ENCODE data around the gene MEGF6.

MEGF6 gene

DNA sequence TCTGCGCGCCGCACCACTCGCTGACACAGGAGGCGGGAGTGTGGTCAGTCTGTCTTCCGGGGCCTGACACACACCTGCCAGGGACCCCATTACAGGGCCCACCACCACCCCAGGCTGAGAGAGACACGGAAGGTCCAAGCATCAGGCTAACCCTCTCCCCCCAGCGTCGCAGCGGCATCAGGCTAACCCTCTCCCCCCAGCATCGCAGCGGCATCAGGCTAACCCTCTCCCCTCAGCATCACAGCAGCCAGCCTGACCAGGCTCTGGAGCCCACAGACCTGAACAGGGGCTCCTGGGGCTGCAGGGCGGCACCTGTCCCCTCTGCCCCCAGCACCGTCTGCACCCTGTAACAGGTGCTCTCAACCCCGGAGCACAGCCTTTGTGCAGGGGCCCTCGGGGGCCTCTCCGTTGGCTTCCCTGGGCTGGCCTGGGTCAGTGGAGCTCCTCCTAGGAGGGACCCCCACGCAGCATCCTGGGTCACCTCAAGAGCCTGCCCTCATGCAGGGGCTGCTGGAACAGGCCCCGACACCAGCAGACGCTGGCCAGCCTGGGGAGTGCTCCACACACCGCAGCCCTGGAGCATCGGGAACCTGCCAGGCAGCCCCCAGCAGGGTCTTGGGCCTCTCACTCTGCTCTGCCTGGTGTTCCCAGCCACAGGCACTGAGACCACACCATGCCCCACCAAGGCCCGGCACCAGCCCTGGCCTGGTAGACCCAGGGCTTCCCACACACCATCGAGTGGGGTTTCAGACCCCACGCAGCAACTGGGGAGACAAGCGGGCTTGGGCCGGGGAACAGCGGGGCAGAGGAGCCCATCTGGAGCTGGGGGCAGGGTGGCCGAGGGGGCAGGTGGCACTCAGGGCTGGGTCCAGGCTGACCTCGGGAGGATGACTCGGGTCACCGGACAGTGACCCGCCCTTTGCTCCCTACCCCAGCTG, 67.0 kb downstream of the MEGF6 start:
- ChIA-PET CTCF (interaction anchor here (1.3 kb wide), 1 partner anchor 21 kb away, joined by 4 read pairs; no protein-coding TSS in a partner anchor), POLR2A (interaction anchor here (0.8 to 2.6 kb wide), 3 partner anchors 13 to 40 kb away, joined by 3 to 13 read pairs (median 8); no protein-coding TSS in a partner anchor)
- TF ChIP-seq, protein P1, sequence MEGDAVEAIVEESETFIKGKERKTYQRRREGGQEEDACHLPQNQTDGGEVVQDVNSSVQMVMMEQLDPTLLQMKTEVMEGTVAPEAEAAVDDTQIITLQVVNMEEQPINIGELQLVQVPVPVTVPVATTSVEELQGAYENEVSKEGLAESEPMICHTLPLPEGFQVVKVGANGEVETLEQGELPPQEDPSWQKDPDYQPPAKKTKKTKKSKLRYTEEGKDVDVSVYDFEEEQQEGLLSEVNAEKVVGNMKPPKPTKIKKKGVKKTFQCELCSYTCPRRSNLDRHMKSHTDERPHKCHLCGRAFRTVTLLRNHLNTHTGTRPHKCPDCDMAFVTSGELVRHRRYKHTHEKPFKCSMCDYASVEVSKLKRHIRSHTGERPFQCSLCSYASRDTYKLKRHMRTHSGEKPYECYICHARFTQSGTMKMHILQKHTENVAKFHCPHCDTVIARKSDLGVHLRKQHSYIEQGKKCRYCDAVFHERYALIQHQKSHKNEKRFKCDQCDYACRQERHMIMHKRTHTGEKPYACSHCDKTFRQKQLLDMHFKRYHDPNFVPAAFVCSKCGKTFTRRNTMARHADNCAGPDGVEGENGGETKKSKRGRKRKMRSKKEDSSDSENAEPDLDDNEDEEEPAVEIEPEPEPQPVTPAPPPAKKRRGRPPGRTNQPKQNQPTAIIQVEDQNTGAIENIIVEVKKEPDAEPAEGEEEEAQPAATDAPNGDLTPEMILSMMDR (IDR thresholded peaks at IDR 0.05; ENCODE audit: insufficient read depth, low read length, missing control alignments): no peak

DNA sequence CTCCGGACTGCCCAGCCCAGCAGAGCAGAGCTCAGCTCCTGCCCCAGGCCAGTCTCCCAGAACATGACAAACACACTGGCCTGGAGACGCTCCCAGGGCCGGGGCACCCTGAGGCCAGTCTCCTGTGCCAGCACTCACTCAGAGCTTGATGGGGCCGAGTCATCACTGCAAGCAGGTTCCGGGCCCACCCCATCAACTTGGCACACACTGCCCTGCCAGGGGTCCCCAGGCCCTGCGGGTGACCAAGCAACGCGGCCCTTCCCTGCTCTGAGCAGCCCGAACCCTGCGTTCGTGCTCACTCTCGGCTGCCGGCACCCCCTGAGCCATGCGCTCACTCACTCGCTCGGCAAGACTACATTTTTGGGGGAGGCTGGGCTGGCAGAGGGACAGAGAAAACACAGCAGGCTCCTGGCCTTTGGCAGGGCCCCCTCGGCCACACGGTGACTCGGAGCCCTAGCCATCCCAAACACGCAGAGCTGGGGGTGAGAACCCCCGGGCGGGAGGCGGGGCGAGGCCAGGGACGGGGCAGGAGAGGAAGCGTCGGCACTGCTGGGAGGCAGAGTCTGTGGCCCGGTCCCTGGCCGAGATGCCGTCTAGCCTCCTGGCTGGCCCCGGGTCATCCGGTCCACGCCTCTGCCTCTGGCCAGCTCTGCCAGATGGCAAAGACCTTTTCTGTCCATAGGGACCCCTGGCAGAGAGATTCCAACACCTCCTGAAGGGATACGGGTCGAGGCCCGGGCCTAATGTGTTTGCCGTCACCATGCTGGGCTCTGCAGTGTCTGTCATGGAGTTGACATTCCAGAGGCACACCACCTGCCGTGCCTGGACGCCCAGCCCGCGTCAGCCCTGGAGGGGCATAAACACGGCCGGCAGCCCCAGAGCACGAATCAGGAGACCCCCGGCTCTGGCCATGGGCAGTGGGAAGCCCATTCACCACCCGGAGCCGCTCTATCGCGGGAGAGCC, 68.0 kb downstream of the MEGF6 start:
- POLR2A ChIA-PET: interaction anchor here (0.8 to 2.6 kb wide), 6 partner anchors 10 to 39 kb away, joined by 3 to 13 read pairs (median 4); no protein-coding TSS in a partner anchor
- H3K4me3 ChIP-seq (ENCODE audit: low read depth, low read length): no peak overlapping the region
- TF ChIP-seq, protein P1 (IDR thresholded peaks at IDR 0.05; ENCODE audit: insufficient read depth, low read length, missing control alignments): no peak
- CTCF ChIA-PET: interaction anchor here (1.0 to 1.8 kb wide), 5 partner anchors 18 to 76 kb away, joined by 3 to 13 read pairs (median 4); no protein-coding TSS in a partner anchor
- peak; percentile 78 for DNase-seq (ENCODE audit: low read depth, low spot score)

More for the DNA sequence above, 67.0 kb downstream of the MEGF6 start:
- no peak overlapping the region for H3K4me3 ChIP-seq (ENCODE audit: low read depth, low read length)
- DNase-seq (ENCODE audit: low read depth, low spot score): no peak

DNA sequence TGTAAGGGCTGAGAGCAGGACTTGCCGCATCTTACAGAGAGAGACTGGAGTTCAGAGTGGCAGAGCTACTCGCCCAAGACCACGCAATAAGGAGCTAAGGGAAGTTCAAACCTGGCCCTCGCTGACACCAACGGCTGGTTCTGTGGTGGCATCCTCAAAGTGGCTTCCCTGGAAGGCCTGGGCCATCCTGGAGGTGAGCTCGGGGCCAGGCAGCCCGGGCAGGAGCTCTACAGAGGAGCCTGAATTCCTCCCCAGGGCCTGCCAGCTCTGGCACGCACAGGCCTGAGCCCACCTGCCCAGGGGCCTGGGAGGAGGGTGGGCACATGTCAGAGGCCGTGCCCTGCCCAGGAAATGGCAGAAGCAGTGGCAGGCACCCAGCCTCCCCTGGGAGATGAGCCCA, 68.6 kb downstream of the MEGF6 start:
- TF ChIP-seq, protein P1 (IDR thresholded peaks at IDR 0.05; ENCODE audit: insufficient read depth, low read length, missing control alignments): no peak
- ChIA-PET CTCF (interaction anchor here (1.0 to 1.8 kb wide), 5 partner anchors 18 to 77 kb away, joined by 3 to 13 read pairs (median 4); no protein-coding TSS in a partner anchor), POLR2A (interaction anchor here (1.0 to 2.6 kb wide), 5 partner anchors 10 to 38 kb away, joined by 3 to 13 read pairs (median 4); no protein-coding TSS in a partner anchor)
- no peak overlapping the region for H3K4me3 ChIP-seq (ENCODE audit: low read depth, low read length)
- DNase-seq (ENCODE audit: low read depth, low spot score): no peak

DNA sequence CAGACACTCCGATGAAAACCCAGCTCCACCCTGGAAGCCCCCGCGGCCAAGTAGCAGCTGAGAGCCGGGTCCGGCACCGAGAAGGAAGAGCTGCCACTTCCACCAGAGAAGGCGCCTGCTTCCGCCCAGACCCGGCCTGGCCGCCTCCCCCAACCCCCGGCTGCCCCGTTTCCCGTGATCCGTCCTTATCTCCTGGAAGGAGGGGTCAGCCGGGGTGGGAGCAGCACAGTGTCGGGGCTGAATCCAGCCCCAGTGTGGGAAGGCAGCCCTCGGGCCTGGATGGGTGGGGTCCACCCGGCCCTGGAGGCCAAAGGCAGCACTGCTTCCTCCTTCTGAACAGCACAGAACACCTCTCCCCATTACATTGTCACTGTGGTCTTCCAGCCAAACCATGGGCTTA, 69.4 kb downstream of the MEGF6 start:
- TF ChIP-seq, protein P1 (IDR thresholded peaks at IDR 0.05; ENCODE audit: insufficient read depth, low read length, missing control alignments): no peak
- ChIA-PET CTCF (interaction anchor here (1.8 kb wide), 2 partner anchors 57 to 78 kb away, joined by 5 to 13 read pairs; no protein-coding TSS in a partner anchor), POLR2A (interaction anchor here (1.0 to 2.6 kb wide), 2 partner anchors 11 to 22 kb away, joined by 3 to 13 read pairs; no protein-coding TSS in a partner anchor)
- DNase-seq (ENCODE audit: low read depth, low spot score): no peak
- H3K4me3 ChIP-seq (ENCODE audit: low read depth, low read length): no peak overlapping the region

DNA sequence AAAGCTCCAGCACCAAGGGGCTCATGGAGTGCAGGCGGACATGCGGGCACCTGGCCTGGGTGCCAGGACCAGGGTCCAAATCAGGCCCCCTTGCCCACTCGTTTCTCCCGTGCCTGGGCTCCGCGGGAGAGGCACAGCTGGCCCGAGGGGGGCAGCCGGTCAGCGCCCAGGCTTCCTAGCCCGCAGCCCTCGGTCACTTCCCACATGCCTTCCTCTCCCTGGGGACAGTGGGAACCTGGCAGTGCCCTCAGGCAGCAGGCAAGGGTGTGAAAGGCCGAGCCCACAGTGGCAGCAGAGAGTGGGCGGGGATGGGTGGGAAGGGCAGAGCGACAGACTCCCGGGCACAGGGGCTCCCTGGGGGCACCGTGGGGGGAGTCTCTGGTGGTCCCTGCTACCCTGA, 69.8 kb downstream of the MEGF6 start:
- ChIA-PET CTCF (no interaction called here), POLR2A (interaction anchor here (2.6 kb wide), 1 partner anchor 10 kb away, joined by 13 read pairs; no protein-coding TSS in a partner anchor)
- TF ChIP-seq, protein P1 (IDR thresholded peaks at IDR 0.05; ENCODE audit: insufficient read depth, low read length, missing control alignments): no peak
- no peak overlapping the region for H3K4me3 ChIP-seq (ENCODE audit: low read depth, low read length)
- DNase-seq (ENCODE audit: low read depth, low spot score): no peak

Data from AG04449 (cell line).